ENCODE results near the gene JCHAIN. TPM values are rescaled to one million over a fixed set of nuclear protein-coding genes. Genes with fewer than 3 reads are reported as not detected.

Gene JCHAIN
- polyA plus RNA-seq, 1 donor (not counting 4 experiments of a cell fraction or from before 2014, with no cell fraction given), result not detected

DNA sequence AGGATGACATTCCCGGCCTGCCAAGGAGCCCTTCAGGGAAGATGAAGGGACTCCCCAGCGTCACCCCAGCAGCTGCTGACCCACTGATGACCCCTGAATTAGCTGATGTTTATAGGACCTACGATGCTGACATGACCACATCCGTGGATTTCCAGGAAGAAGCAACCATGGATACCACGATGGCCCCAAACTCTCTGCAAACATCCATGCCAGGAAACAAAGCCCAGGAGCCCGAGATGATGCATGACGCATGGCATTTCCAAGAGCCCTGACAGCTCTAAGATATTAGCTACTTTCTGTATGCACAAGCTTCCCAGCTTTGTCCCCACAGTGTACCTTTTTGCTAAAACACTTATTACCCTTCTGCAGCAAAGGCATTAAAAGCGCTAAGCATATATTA, 59.8 kb downstream of the JCHAIN start:
- Histone ChIP-seq H3K9me3 (ENCODE audit: control insufficient read depth, low read depth, low read length) (no peaks in the 10 kb centered on the region), H3K27me3 (ENCODE audit: control insufficient read depth, extremely low read depth, insufficient read depth, low read length) (no peaks in the 10 kb centered on the region), H3K9me1 (ENCODE audit: control insufficient read depth, extremely low read depth, insufficient read depth, low read length) (no peaks in the 10 kb centered on the region), H2AFZ (ENCODE audit: control insufficient read depth, low read length) (no peak overlapping the region), H3K36me3 (ENCODE audit: control insufficient read depth in 2 of 2, extremely low read depth in 1 of 2, insufficient read depth in 2 of 2, low read length in 2 of 2) (no peaks in the 10 kb centered on the region), H3K4me1 (ENCODE audit: control insufficient read depth, extremely low read depth, insufficient read depth, low read length) (no peaks in the 10 kb centered on the region), H3K79me2 (ENCODE audit: control insufficient read depth, insufficient read depth, low read length) (no peaks in the 10 kb centered on the region), H4K20me1 (ENCODE audit: control insufficient read depth, extremely low read depth, insufficient read depth, low read length) (no peaks in the 10 kb centered on the region), H3K27ac (ENCODE audit: control insufficient read depth, insufficient read depth, low read length) (no peak overlapping the region), H3K9ac (ENCODE audit: control insufficient read depth, extremely low read depth, insufficient read depth, low read length) (no peak overlapping the region), H3K4me3 (ENCODE audit: control insufficient read depth in 2 of 3, extremely low read depth in 1 of 3, insufficient read depth in 2 of 3, low read depth in 1 of 3, low read length in 3 of 3) (no peak overlapping the region), H3K4me2 (ENCODE audit: control insufficient read depth, extremely low read depth, insufficient read depth, low read depth, low read length) (no peak overlapping the region)
- TF ChIP-seq, protein P1, sequence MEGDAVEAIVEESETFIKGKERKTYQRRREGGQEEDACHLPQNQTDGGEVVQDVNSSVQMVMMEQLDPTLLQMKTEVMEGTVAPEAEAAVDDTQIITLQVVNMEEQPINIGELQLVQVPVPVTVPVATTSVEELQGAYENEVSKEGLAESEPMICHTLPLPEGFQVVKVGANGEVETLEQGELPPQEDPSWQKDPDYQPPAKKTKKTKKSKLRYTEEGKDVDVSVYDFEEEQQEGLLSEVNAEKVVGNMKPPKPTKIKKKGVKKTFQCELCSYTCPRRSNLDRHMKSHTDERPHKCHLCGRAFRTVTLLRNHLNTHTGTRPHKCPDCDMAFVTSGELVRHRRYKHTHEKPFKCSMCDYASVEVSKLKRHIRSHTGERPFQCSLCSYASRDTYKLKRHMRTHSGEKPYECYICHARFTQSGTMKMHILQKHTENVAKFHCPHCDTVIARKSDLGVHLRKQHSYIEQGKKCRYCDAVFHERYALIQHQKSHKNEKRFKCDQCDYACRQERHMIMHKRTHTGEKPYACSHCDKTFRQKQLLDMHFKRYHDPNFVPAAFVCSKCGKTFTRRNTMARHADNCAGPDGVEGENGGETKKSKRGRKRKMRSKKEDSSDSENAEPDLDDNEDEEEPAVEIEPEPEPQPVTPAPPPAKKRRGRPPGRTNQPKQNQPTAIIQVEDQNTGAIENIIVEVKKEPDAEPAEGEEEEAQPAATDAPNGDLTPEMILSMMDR (optimal IDR thresholded peaks at IDR 0.05 in 1 of 3, IDR thresholded peaks at IDR 0.05 in 1 of 3, conservative IDR thresholded peaks at IDR 0.05 in 1 of 3; ENCODE audit: extremely low read depth in 1 of 3, insufficient read depth in 2 of 3, low read length in 3 of 3), result no peak
- TF ChIP-seq EZH2 (IDR thresholded peaks at IDR 0.05; ENCODE audit: low read length), result no peak
- dilution Hi-C loops (cut with MboI; ENCODE audit: extremely low pct_ligation_motif_present, low sequenced_read_pairs), result no loop called here
- DNase-seq (ENCODE audit: low read depth, low spot score) (no peak), FAIRE-seq (no peak)

Small RNAs within 50 kb of the gene (small RNA-seq; reads per million reads assigned to genes)
- gene RNU6-520P (ENCODE audit: insufficient read length in 3 of 3, low read depth in 3 of 3, low replicate concordance in 1 of 3) (0 reads per million in 3 experiments), gene RNU6-784P (ENCODE audit: insufficient read length in 3 of 3, low read depth in 3 of 3, low replicate concordance in 1 of 3) (0 to 1.5 (median 0.33) reads per million in 3 experiments)

Other genes with a start within 250 kb of the JCHAIN start
- not detected in 3 replicates for gene MUC7, start 194.3 kb downstream of the JCHAIN start, polyA plus RNA-seq
- not detected in 3 replicates for gene AMTN, start 147.9 kb downstream of the JCHAIN start, polyA plus RNA-seq
- not detected in 3 replicates for gene AMBN, start 74.3 kb downstream of the JCHAIN start, polyA plus RNA-seq
- not detected in 3 replicates for gene ENAM, start 37.8 kb downstream of the JCHAIN start, polyA plus RNA-seq
- gene UTP3, start 22.0 kb upstream of the JCHAIN start, polyA plus RNA-seq, result 17.0 to 27.7 TPM (median 18.5 TPM) in 3 replicates
- 9.4 to 18.9 TPM (median 18.5 TPM) in 3 replicates for gene RUFY3, start 55.5 kb upstream of the JCHAIN start, polyA plus RNA-seq
- gene GRSF1, start 173.4 kb upstream of the JCHAIN start, polyA plus RNA-seq, result 71.5 to 121 TPM (median 77.9 TPM) in 3 replicates
- 9.5 to 15.6 TPM (median 11.2 TPM) in 3 replicates for gene MOB1B, start 235.9 kb upstream of the JCHAIN start, polyA plus RNA-seq

Measured in keratinocyte (primary cell).